ENCODE measurements around the gene TPD52L2. TPM values are rescaled to one million over a fixed set of nuclear protein-coding genes. Genes with fewer than 3 reads are reported as not detected.
A peak's percentile ranks its signal among the peaks of the same experiment; 100 is the strongest.
"Not testable (repeated sequence)": the region's sequence is repeated elsewhere in the genome, so short reads cannot be mapped to it uniquely, and the experiment has no call there.

Gene TPD52L2
- total RNA-seq, 1 experiment from 2014 or later = 293 TPM

GRCh38 chr20:63868264-63868663 lies 3.2 kb downstream of the TPD52L2 start:
- Histone ChIP-seq H3K4me1 (peaks cover 14% of the 10 kb centered on the region), H3K4me3 (ENCODE audit: low read depth, low read length) (no peak overlapping the region), H3K36me3 (ENCODE audit: control insufficient read depth, insufficient read depth, low read length) (peaks cover 11% of the 10 kb centered on the region), H3K9me3 (no peaks in the 10 kb centered on the region), H3K27me3 (replicated peaks; ENCODE audit: control insufficient read depth, insufficient read depth, low read length) (no peaks in the 10 kb centered on the region)
- Mint-ChIP-seq H3K27ac (ENCODE audit: unreplicated experiment) (no peak overlapping the region), H3K9me3 (ENCODE audit: unreplicated experiment) (no peaks in the 10 kb centered on the region), H3K4me1 (ENCODE audit: low read depth, unreplicated experiment) (peaks cover 8% of the 10 kb centered on the region), H3K27me3 (ENCODE audit: insufficient read depth, unreplicated experiment) (no peaks in the 10 kb centered on the region), H3K4me3 (ENCODE audit: unreplicated experiment) (no peak overlapping the region), H3K36me3 (ENCODE audit: insufficient read depth, unreplicated experiment) (peaks cover 99% of the 10 kb centered on the region)
- POLR2A ChIA-PET = no interaction called here
- CTCF ChIA-PET = interaction anchor here (1.0 kb wide), 1 partner anchor 330 kb away, joined by 4 read pairs; no protein-coding TSS in a partner anchor
- TF ChIP-seq CTCF (IDR thresholded peaks at IDR 0.05; ENCODE audit: insufficient read depth in 1 of 2, low read depth in 1 of 2, low read length in 1 of 2, severe bottlenecking in 1 of 2, unreplicated experiment in 1 of 2) = no peak
- intact Hi-C loops (cut with micrococcal nuclease; ENCODE audit: unreplicated experiment) = loop anchor here (5.0 to 10.0 kb wide), 2 partner anchors 104 to 243 kb away; partner anchors contain the start of gene GMEB2
- no peak for DNase-seq
- BruUV-seq (replicated peaks) = TSS peak; percentile 9

GRCh38 chr20:63873477-63873971 lies 8.5 kb downstream of the TPD52L2 start:
- Histone ChIP-seq H3K4me3 (ENCODE audit: low read depth, low read length) (no peak overlapping the region), H3K4me1 (no peaks in the 10 kb centered on the region), H3K27me3 (replicated peaks; ENCODE audit: control insufficient read depth, insufficient read depth, low read length) (no peaks in the 10 kb centered on the region), H3K9me3 (no peaks in the 10 kb centered on the region), H3K36me3 (ENCODE audit: control insufficient read depth, insufficient read depth, low read length) (peaks cover 22% of the 10 kb centered on the region)
- no peaks in the 10 kb centered on the region for H3K4me1 Mint-ChIP-seq (ENCODE audit: low read depth, unreplicated experiment)
- no peaks in the 10 kb centered on the region for H3K9me3 Mint-ChIP-seq (ENCODE audit: unreplicated experiment)
- no TSS peak for BruUV-seq (replicated peaks)
- intact Hi-C loops (cut with micrococcal nuclease; ENCODE audit: unreplicated experiment) = no loop called here
- H3K36me3 Mint-ChIP-seq (ENCODE audit: insufficient read depth, unreplicated experiment) = peaks cover 100% of the 10 kb centered on the region
- no peak overlapping the region for H3K4me3 Mint-ChIP-seq (ENCODE audit: unreplicated experiment)
- H3K27me3 Mint-ChIP-seq (ENCODE audit: insufficient read depth, unreplicated experiment) = no peaks in the 10 kb centered on the region
- POLR2A ChIA-PET = no interaction called here
- H3K27ac Mint-ChIP-seq (ENCODE audit: unreplicated experiment) = no peak overlapping the region
- CTCF ChIA-PET = no interaction called here
- no peak for DNase-seq
- TF ChIP-seq CTCF (IDR thresholded peaks at IDR 0.05; ENCODE audit: insufficient read depth in 1 of 2, low read depth in 1 of 2, low read length in 1 of 2, severe bottlenecking in 1 of 2, unreplicated experiment in 1 of 2) = no peak

- DNase-seq; H3K9me3 Mint-ChIP-seq (ENCODE audit: unreplicated experiment); H3K4me1 ChIP-seq; intact Hi-C loops (cut with micrococcal nuclease; ENCODE audit: unreplicated experiment); POLR2A ChIA-PET; H3K27me3 Mint-ChIP-seq (ENCODE audit: insufficient read depth, unreplicated experiment); H3K4me3 ChIP-seq (ENCODE audit: low read depth, low read length); H3K9me3 ChIP-seq; H3K4me1 Mint-ChIP-seq (ENCODE audit: low read depth, unreplicated experiment); BruUV-seq (replicated peaks); H3K4me3 Mint-ChIP-seq (ENCODE audit: unreplicated experiment); H3K27ac Mint-ChIP-seq (ENCODE audit: unreplicated experiment); H3K27me3 ChIP-seq (replicated peaks; ENCODE audit: control insufficient read depth, insufficient read depth, low read length): not testable (repeated sequence)
- H3K36me3 ChIP-seq (ENCODE audit: control insufficient read depth, insufficient read depth, low read length) = peaks cover 23% of the 10 kb centered on the region
- CTCF ChIA-PET = interaction anchor here (0.6 to 0.7 kb wide), 2 partner anchors 76 to 113 kb away, joined by 3 to 5 read pairs; no protein-coding TSS in a partner anchor
- peaks cover 100% of the 10 kb centered on the region for H3K36me3 Mint-ChIP-seq (ENCODE audit: insufficient read depth, unreplicated experiment)
Measured at GRCh38 chr20:63874241-63874640, 9.2 kb downstream of the TPD52L2 start.
